ENCODE results near the gene PDE9A.

Gene PDE9A

GRCh38 chr21:42609811-42610210 lies 43.6 kb upstream of the PDE9A start:
- no peak for TF ChIP-seq CTCF (conservative IDR thresholded peaks at IDR 0.05; ENCODE audit: low read depth, low read length)
- Histone ChIP-seq H3K79me2 (ENCODE audit: insufficient read depth, low read depth) (no peaks in the 10 kb centered on the region), H4K20me1 (ENCODE audit: insufficient read depth) (no peaks in the 10 kb centered on the region), H3K4me1 (ENCODE audit: low read depth, poor library complexity, severe bottlenecking) (no peaks in the 10 kb centered on the region), H3K4me3 (IDR thresholded peaks at IDR 0.05; ENCODE audit: insufficient read depth, low read depth, low read length) (no peak overlapping the region), H3K27ac (no peak overlapping the region), H3K36me3 (ENCODE audit: insufficient read depth) (no peaks in the 10 kb centered on the region), H3K9ac (no peak overlapping the region), H3K27me3 (ENCODE audit: insufficient read depth, low read depth) (peaks cover 13% of the 10 kb centered on the region; the same call in 1 of the 2 replicates), H3K4me2 (no peak overlapping the region), H2AFZ (ENCODE audit: low read depth) (no peak overlapping the region)

GRCh38 chr21:42611852-42612251 lies 41.6 kb upstream of the PDE9A start:
- no peaks in the 10 kb centered on the region; the same call in 1 of the 2 replicates for H3K27me3 ChIP-seq (ENCODE audit: insufficient read depth, low read depth)

GRCh38 chr21:42612390-42612789 lies 41.0 kb upstream of the PDE9A start:
- Histone ChIP-seq H3K4me1 (ENCODE audit: low read depth, poor library complexity, severe bottlenecking) (no peaks in the 10 kb centered on the region), H3K4me2 (no peak overlapping the region), H4K20me1 (ENCODE audit: insufficient read depth) (no peaks in the 10 kb centered on the region), H3K27ac (no peak overlapping the region), H3K79me2 (ENCODE audit: insufficient read depth, low read depth) (no peaks in the 10 kb centered on the region), H3K36me3 (ENCODE audit: insufficient read depth) (no peaks in the 10 kb centered on the region), H3K4me3 (IDR thresholded peaks at IDR 0.05; ENCODE audit: insufficient read depth, low read depth, low read length) (no peak overlapping the region), H3K9ac (no peak overlapping the region), H2AFZ (ENCODE audit: low read depth) (no peak overlapping the region), H3K27me3 (ENCODE audit: insufficient read depth, low read depth) (peaks cover 4% of the 10 kb centered on the region; the same call in 1 of the 2 replicates)
- TF ChIP-seq CTCF (conservative IDR thresholded peaks at IDR 0.05; ENCODE audit: low read depth, low read length), result no peak

More at GRCh38 chr21:42611852-42612251, 41.6 kb upstream of the PDE9A start:
- Histone ChIP-seq H3K27ac (no peak overlapping the region), H4K20me1 (ENCODE audit: insufficient read depth) (no peaks in the 10 kb centered on the region), H3K4me2 (no peak overlapping the region), H3K36me3 (ENCODE audit: insufficient read depth) (no peaks in the 10 kb centered on the region), H3K4me1 (ENCODE audit: low read depth, poor library complexity, severe bottlenecking) (no peaks in the 10 kb centered on the region), H3K4me3 (IDR thresholded peaks at IDR 0.05; ENCODE audit: insufficient read depth, low read depth, low read length) (no peak overlapping the region), H3K9ac (no peak overlapping the region), H2AFZ (ENCODE audit: low read depth) (no peak overlapping the region), H3K79me2 (ENCODE audit: insufficient read depth, low read depth) (no peaks in the 10 kb centered on the region)
- no peak for TF ChIP-seq CTCF (conservative IDR thresholded peaks at IDR 0.05; ENCODE audit: low read depth, low read length)

GRCh38 chr21:42613756-42614155 lies 39.7 kb upstream of the PDE9A start:
- Histone ChIP-seq H3K79me2 (ENCODE audit: insufficient read depth, low read depth) (no peaks in the 10 kb centered on the region), H4K20me1 (ENCODE audit: insufficient read depth) (no peaks in the 10 kb centered on the region), H3K27ac (no peak overlapping the region), H3K36me3 (ENCODE audit: insufficient read depth) (no peaks in the 10 kb centered on the region), H3K4me2 (no peak overlapping the region), H3K27me3 (ENCODE audit: insufficient read depth, low read depth) (peaks cover 18% of the 10 kb centered on the region; the same call in 1 of the 2 replicates), H2AFZ (ENCODE audit: low read depth) (no peak overlapping the region), H3K4me3 (IDR thresholded peaks at IDR 0.05; ENCODE audit: insufficient read depth, low read depth, low read length) (no peak overlapping the region), H3K9ac (no peak overlapping the region), H3K4me1 (ENCODE audit: low read depth, poor library complexity, severe bottlenecking) (no peaks in the 10 kb centered on the region)
- TF ChIP-seq CTCF (conservative IDR thresholded peaks at IDR 0.05; ENCODE audit: low read depth, low read length), result no peak
